ENCODE measurements around the gene C11orf21. TPM values are rescaled to one million over a fixed set of nuclear protein-coding genes. Genes with fewer than 3 reads are reported as not detected.

Gene C11orf21
- total RNA-seq, 1 donor from 2014 or later: not detected

DNA sequence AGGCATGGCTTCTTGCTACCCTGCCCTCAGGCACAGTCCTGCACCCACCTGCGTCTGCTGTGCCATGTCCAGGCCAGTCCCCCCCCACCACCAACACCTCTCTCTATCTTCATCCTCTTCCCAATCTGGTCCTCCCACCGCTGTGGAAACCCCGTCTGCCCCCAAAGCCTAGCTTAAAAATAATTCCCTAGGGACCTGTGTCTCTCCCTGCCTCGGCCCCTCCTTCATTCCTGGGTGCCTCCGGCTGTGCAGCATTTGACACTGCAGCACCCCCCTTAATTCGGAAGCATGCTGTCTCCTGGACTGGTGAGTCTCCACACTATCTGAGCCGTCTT is 28.8 kb downstream of the C11orf21 start:
- intact Hi-C loops (cut with DNase I): no loop called here
- peaks cover 10 to 11% of the 10 kb centered on the region in 2 donors for H3K4me1 ChIP-seq
- no peaks in the 10 kb centered on the region for H3K36me3 ChIP-seq
- no peak for DNase-seq (ENCODE audit: low spot score in 2 of 2)
- H3K9me3 ChIP-seq: no peaks in the 10 kb centered on the region
- H3K4me3 ChIP-seq: no peak overlapping the region
- H3K27me3 ChIP-seq: peaks cover 15% of the 10 kb centered on the region
- no peak overlapping the region for H3K27ac ChIP-seq
- no peak for TF ChIP-seq CTCF (IDR thresholded peaks at IDR 0.05)

DNA sequence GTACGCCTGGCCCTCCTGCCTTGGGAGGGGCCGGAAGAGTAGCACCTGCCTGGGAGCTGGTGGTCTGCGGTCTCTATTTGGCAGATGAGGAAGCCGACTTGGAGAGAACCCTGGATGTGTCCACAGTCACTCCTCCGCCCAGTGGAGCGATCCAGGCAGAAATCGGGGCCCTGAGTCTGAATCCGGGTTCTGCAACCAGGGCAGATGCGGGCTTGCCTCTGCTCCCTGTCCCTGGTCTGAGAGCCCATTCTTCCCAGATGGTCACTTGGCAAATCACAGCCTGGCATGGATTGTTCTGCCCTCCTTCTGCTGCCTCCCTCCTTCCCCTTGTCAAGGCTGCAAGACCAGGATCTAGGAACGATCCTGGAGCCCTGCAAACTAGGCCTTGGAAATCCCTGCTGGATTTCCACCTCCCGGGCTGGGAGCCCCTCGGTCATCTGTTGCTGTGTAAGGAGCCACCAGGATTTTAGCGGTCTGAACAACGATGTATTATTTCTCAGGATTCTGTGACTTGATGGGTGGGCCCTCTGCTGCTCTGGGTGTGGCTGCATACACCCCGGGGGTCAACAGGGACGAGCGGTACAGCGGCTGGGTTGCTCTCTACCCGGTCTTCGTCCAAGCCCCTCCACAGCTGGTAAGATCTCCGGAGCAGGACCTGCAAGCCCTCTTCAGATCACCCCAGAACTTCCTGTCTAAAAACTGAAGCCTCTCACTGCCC is 29.3 kb downstream of the C11orf21 start:
- Histone ChIP-seq H3K27me3 (peaks cover 15% of the 10 kb centered on the region), H3K36me3 (no peaks in the 10 kb centered on the region), H3K27ac (no peak overlapping the region), H3K9me3 (no peaks in the 10 kb centered on the region), H3K4me1 (peaks cover 10 to 11% of the 10 kb centered on the region in 2 donors), H3K4me3 (no peak overlapping the region)
- intact Hi-C loops (cut with DNase I): no loop called here
- DNase-seq (ENCODE audit: low spot score in 2 of 2): no peak
- TF ChIP-seq CTCF (IDR thresholded peaks at IDR 0.05): no peak

DNA sequence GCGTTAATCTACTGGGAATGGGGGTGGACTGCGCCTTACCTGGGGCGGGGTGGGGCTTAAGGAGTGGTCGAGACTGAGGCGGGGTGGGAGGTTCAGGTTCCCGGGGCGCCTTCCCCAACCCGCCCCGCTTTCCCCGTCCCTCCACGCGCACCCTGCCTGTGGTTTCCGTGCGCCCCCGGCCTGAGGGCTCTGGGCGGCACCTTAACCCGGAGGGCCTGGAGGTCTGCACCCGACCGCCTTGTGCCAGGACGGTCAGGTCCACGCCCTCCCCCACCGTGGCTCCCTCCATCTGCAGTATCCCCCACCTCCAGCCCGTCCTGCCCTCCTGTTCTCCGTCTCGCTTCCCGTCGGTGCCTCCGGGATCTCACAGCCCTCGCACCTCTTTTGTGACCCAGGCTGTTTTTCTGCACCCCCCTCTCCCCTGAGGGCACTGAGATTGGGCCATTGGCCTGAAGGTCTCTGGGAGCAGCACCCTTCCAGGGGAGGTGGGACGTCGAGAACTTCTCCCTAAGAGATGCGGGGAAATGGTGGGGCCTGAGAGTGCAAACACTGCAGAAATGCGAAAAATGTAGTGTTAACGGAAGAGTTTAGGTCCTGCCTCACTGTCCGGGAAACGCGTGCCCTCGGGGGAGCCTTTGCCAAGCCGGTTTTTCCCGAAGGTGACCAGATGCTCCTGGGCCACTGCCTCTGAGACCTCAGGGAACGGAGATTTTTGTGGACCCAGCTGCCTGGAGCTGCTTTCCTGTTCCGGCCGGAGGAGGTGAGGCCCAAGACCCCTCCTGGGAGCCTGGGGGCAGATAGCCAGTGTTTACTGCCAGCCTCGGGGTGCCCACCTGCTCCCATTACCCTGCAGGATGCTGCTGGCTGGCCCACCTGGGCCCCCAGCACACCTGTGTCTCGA is 30.1 kb downstream of the C11orf21 start:
- Histone ChIP-seq H3K36me3 (no peaks in the 10 kb centered on the region), H3K4me1 (peaks cover 10 to 11% of the 10 kb centered on the region in 2 donors), H3K9me3 (no peaks in the 10 kb centered on the region), H3K27ac (no peak overlapping the region), H3K4me3 (peak overlapping the region in 1 of 2 donors; percentile 59), H3K27me3 (peaks cover 15% of the 10 kb centered on the region)
- peak in 1 of 2 donors; percentile 53 for DNase-seq (ENCODE audit: low spot score in 2 of 2)
- no peak for TF ChIP-seq CTCF (IDR thresholded peaks at IDR 0.05)
- intact Hi-C loops (cut with DNase I): no loop called here

DNA sequence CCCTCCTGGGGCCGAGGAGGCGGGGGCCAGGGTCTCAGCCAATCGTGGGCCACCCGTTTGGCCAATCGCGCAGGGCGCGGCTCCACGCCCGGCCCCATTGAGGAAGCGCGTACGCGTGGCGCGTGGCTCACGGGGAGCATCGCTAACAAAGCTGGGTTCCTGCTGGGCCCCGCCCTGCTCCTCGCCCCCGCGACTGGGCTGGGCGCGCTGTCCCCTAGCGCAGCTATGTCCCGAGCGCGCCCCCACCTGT is 30.7 kb downstream of the C11orf21 start:
- intact Hi-C loops (cut with DNase I): no loop called here
- H3K9me3 ChIP-seq: no peaks in the 10 kb centered on the region
- no peaks in the 10 kb centered on the region for H3K36me3 ChIP-seq
- peaks cover 15% of the 10 kb centered on the region for H3K27me3 ChIP-seq
- peak overlapping the region in 1 of 2 donors; percentile 59 for H3K4me3 ChIP-seq
- DNase-seq (ENCODE audit: low spot score in 2 of 2): peak in 1 of 2 donors; percentile 64
- peaks cover 10 to 11% of the 10 kb centered on the region in 2 donors for H3K4me1 ChIP-seq
- no peak overlapping the region for H3K27ac ChIP-seq
- no peak for TF ChIP-seq CTCF (IDR thresholded peaks at IDR 0.05)

DNA sequence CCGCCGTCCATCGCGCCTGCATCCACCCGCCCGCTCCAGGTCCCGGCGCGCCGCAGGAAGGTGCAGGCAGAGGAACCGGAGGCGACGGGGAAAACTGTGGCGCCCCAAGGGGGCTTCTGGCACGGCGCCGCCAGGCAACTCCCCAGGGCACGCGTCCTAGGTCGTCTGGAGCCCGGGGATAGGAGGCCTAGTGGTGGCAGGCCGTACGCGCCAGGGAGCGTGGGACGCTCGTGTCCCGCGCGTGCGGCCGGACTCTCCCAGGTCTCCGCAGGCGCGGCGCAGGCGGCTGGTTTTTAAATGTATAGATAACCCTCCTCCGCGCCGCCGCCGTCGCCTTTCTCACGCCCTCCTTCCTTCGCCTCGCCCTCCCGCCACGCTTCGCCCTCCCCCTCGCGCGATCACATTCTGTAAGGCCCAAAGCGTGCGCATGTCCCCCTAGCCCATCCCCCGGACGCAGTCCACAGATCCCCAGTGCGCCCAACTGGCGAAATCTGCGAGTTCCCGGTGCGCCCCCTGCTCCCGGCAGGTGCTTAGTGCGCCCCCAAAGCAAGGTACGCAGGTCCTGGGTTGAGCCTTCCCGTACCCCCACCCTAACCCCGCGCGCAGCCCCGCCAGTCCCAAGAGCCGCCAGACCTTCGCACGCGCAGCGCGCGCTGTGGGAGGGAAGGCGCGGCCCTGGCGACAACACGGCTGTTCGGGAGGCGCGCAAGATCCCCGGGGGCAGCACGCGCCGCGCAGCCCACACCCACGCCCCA is 31.2 kb downstream of the C11orf21 start, which contains the start of gene ASCL2:
Gene ASCL2, minus strand, starts transcription at position 267 of the 755 bp plus-strand sequence. Its CDS starts 256 bp downstream, at position 11.
- H3K27me3 ChIP-seq: peaks cover 15% of the 10 kb centered on the region
- intact Hi-C loops (cut with DNase I): no loop called here
- DNase-seq (ENCODE audit: low spot score in 2 of 2): peak in 1 of 2 donors; percentile 60
- no peaks in the 10 kb centered on the region for H3K36me3 ChIP-seq
- H3K27ac ChIP-seq: no peak within 1 kb of the TSS
- H3K4me1 ChIP-seq: peaks cover 10 to 11% of the 10 kb centered on the region in 2 donors
- no peaks in the 10 kb centered on the region for H3K9me3 ChIP-seq
- TF ChIP-seq CTCF (IDR thresholded peaks at IDR 0.05): no peak
- peak within 1 kb of the TSS; percentile 55 to 59 for H3K4me3 ChIP-seq
